ENCODE data around the gene ASIC2.
"Not testable (repeated sequence)": the region's sequence is repeated elsewhere in the genome, so short reads cannot be mapped to it uniquely, and the experiment has no call there.

Gene ASIC2

GRCh38 chr17:32980230-32980629, 312.9 kb downstream of the ASIC2 start:
- no peak overlapping the region for H3K4me3 Mint-ChIP-seq
- no peaks in the 10 kb centered on the region for H3K36me3 Mint-ChIP-seq (ENCODE audit: low read depth)
- H3K9me3 Mint-ChIP-seq = peaks cover 7% of the 10 kb centered on the region
- H3K27ac Mint-ChIP-seq = no peak overlapping the region
- H3K4me1 Mint-ChIP-seq (ENCODE audit: low read depth) = no peaks in the 10 kb centered on the region
- peaks cover 24% of the 10 kb centered on the region for H3K27me3 Mint-ChIP-seq
- no peak for DNase-seq

- Mint-ChIP-seq H3K9me3 (peaks cover 2% of the 10 kb centered on the region), H3K36me3 (ENCODE audit: low read depth) (no peaks in the 10 kb centered on the region), H3K27ac (no peak overlapping the region), H3K4me1 (ENCODE audit: low read depth) (no peaks in the 10 kb centered on the region), H3K4me3 (no peak overlapping the region), H3K27me3 (peaks cover 13% of the 10 kb centered on the region)
- DNase-seq = no peak
These were observed 316.5 kb downstream of the ASIC2 start for GRCh38 chr17:32976605-32977004.

- H3K27ac Mint-ChIP-seq = no peak overlapping the region
- peaks cover 10% of the 10 kb centered on the region for H3K27me3 Mint-ChIP-seq
- DNase-seq = no peak
- H3K36me3 Mint-ChIP-seq (ENCODE audit: low read depth) = no peaks in the 10 kb centered on the region
- H3K9me3 Mint-ChIP-seq = peaks cover 2% of the 10 kb centered on the region
- H3K4me1 Mint-ChIP-seq (ENCODE audit: low read depth) = peaks cover 4% of the 10 kb centered on the region
- H3K4me3 Mint-ChIP-seq = no peak overlapping the region
These were observed 317.0 kb downstream of the ASIC2 start for GRCh38 chr17:32976131-32976530.

GRCh38 chr17:32971171-32971570, 321.9 kb downstream of the ASIC2 start:
- H3K27me3 Mint-ChIP-seq = peaks cover 3% of the 10 kb centered on the region
- no peak for DNase-seq
- no peaks in the 10 kb centered on the region for H3K36me3 Mint-ChIP-seq (ENCODE audit: low read depth)
- no peak overlapping the region for H3K27ac Mint-ChIP-seq
- no peak overlapping the region for H3K4me3 Mint-ChIP-seq
- no peaks in the 10 kb centered on the region for H3K9me3 Mint-ChIP-seq
- peaks cover 15% of the 10 kb centered on the region for H3K4me1 Mint-ChIP-seq (ENCODE audit: low read depth)

- no peak overlapping the region for H3K4me3 Mint-ChIP-seq
These were observed 322.8 kb downstream of the ASIC2 start for GRCh38 chr17:32970281-32970680.

GRCh38 chr17:32969231-32969630, 323.9 kb downstream of the ASIC2 start:
- H3K27ac Mint-ChIP-seq; H3K36me3 Mint-ChIP-seq (ENCODE audit: low read depth); DNase-seq; H3K9me3 Mint-ChIP-seq; H3K4me3 Mint-ChIP-seq: not testable (repeated sequence)
- Mint-ChIP-seq H3K27me3 (peaks cover 18% of the 10 kb centered on the region), H3K4me1 (ENCODE audit: low read depth) (peaks cover 15% of the 10 kb centered on the region)

More at GRCh38 chr17:32970281-32970680, 322.8 kb downstream of the ASIC2 start:
- Mint-ChIP-seq H3K27ac (no peak overlapping the region), H3K9me3 (no peaks in the 10 kb centered on the region), H3K36me3 (ENCODE audit: low read depth) (no peaks in the 10 kb centered on the region), H3K27me3 (peaks cover 9% of the 10 kb centered on the region), H3K4me1 (ENCODE audit: low read depth) (peaks cover 15% of the 10 kb centered on the region)
- DNase-seq = no peak

- Mint-ChIP-seq H3K4me1 (ENCODE audit: low read depth) (no peaks in the 10 kb centered on the region), H3K27ac (no peak overlapping the region), H3K9me3 (no peaks in the 10 kb centered on the region), H3K27me3 (peaks cover 49% of the 10 kb centered on the region), H3K4me3 (no peak overlapping the region), H3K36me3 (ENCODE audit: low read depth) (no peaks in the 10 kb centered on the region)
- DNase-seq = no peak
These were observed 328.6 kb downstream of the ASIC2 start for GRCh38 chr17:32964541-32964940.
